ENCODE data around the gene SOX2.

GRCh38 chr3:181752202-181752671 lies 40.5 kb downstream of the SOX2 start:
- no peak for TF ChIP-seq POLR2A (IDR thresholded peaks at IDR 0.05)
- no peak for TF ChIP-seq CTCF (IDR thresholded peaks at IDR 0.05)
